T-helper 22 cell (primary cell): ENCODE measurements around the gene UBTF.

Source experiments
- DNase-seq: peaks from one replicate; pipeline ENCODE4 v3.0.0-alpha.2; 2020; ENCODE audit warnings: low read depth

UBTF gene

GRCh38 chr17:44197980-44198720, 21.3 kb downstream of the UBTF start:
- DNase-seq = no peak

GRCh38 chr17:44197107-44197506, 22.4 kb downstream of the UBTF start:
- no peak for DNase-seq

DNA sequence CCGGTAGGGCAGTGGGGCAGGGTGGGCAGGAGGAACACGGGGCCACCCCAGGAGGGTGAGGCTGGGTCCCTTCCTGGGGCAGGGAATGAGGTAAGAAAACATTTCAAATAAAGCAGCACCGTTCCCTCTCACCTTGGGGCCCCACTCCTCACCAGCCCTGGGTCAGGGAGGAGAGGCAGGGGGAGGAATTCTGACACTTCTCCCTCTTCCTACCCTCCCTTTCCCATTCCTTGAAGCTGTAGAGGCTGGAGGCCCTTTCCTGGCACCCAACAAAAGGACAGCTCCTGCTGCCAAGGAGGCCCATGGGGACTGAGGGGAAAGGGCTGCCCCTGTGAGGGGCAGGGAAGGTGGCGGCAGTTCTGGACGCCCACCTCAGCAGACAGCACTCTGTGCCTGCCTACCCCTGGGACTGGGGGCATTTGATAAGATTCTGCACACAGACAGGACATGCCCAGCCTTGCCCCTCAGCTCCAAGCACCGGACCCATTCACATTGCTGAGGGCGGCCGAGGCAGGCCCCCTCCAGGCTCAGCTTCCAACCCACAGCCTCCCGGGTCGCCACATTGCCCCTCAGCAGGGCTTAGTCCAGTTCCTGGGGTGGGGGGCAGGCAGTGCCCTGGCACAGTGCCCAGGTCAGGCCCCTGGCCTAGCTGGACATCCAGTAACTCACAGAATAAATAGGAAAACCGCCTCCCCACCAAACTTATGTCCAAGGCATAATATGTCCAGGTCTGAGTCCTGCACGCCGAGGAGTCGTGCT, 26.0 kb downstream of the UBTF start:
- no peak for DNase-seq

DNA sequence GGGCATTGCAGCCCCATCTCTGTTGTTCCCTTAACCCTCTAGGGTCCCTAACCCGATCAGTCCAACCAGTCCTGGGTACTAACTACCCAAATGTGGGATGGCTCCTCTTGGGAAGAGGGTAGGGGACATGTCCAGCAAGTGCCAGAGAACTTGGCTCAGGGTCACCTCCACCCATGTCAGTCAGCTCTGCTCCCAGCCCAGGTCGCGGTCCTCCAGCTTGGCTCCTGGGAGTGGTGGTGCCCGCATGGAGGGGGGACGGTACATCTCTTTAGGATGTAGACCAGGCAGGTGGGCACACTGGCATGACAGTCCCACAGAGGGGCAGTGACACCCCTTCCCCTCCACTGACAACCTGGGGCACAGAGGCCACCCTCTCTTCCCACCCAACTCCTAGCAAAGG, 26.7 kb downstream of the UBTF start:
- DNase-seq = no peak

DNA sequence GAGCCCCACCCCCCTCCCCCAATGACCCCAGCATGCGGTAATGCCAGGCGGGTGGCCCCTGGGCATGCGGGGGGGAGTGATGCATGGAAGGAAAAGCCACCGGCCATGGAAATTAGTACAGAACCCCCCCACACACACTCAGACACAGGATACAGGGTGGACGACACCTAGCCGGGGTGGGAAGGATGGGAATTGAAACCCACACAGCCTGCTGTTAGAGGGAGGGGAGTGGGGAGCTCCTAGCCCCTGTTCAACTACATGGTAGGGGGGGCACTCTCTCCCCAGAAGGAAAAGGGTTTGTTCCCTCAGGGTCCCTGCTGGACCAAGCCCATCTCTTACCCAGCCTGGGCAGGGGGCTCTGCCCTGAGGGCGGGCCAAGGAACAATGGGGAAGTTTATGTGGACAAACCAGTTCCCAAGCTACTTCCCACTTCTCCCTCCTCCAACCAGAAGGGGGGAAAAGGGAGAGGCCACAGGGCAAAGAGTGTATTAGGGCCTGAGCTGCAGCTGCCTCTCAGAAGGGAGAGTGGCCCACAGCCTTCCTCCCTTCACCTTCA, 27.5 kb downstream of the UBTF start:
- no peak for DNase-seq

DNA sequence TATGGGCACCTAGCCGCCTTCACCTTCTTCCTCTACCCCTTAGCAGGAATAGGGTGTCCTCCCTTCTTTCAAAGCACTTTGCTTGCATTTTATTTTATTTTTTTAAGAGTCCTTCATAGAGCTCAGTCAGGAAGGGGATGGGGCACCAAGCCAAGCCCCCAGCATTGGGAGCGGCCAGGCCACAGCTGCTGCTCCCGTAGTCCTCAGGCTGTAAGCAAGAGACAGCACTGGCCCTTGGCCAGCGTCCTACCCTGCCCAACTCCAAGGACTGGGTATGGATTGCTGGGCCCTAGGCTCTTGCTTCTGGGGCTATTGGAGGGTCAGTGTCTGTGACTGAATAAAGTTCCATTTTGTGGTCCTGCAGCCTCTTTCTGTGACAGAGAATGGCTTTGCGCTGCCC, 28.1 kb downstream of the UBTF start:
- no peak for DNase-seq

DNA sequence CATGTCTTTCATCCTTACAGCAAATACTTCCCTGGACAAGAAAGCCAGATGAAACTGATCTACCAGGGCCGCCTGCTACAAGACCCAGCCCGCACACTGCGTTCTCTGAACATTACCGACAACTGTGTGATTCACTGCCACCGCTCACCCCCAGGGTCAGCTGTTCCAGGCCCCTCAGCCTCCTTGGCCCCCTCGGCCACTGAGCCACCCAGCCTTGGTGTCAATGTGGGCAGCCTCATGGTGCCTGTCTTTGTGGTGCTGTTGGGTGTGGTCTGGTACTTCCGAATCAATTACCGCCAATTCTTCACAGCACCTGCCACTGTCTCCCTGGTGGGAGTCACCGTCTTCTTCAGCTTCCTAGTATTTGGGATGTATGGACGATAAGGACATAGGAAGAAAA, 29.0 kb downstream of the UBTF start:
- DNase-seq = no peak

GRCh38 chr17:44188576-44189403, 30.7 kb downstream of the UBTF start:
- no peak for DNase-seq

DNA sequence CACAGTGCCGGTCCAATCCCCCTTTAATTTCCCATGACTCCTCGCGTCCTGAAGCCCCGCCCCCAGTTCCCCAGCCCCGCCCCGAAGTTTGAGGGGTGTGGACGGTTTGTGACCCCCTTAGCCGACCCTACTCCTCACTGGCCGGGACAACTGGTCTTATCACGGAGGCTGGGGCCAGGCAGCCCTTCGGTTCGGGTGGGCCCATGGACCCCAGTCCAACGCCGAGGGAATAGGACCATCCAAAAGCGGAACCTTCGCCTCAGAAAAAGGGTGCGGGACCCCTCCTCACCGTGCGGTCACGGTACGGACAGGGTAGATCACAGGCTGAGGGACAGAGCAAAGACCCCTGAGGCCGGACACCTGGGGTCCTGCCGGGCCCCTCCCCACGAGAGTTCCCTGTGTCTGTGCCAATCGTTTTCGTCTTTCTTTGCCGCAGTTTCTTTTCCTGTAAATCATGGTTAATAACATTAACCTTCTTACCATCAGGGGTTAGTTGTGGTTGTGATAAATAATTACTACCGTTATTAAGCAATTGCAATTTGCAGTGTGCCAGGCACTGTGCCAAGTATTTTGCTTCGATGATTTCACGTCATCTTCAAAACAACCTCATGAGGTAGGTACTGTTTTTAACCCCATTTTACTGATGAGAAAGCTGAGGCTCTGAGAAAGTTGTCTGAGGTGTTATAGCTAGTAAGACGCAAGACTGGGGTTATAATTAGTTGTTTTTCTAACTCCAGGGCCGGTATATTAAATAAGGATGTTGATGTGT, 32.2 kb downstream of the UBTF start:
- peak; percentile 43 for DNase-seq

- DNase-seq = peak; percentile 99
These were observed 33.0 kb downstream of the UBTF start, which contains the start of gene TMUB2 for GRCh38 chr17:44186307-44187130. TMUB2 (plus strand) TSS chr17:44186972; CDS start chr17:44187709, 737 bp downstream.

DNA sequence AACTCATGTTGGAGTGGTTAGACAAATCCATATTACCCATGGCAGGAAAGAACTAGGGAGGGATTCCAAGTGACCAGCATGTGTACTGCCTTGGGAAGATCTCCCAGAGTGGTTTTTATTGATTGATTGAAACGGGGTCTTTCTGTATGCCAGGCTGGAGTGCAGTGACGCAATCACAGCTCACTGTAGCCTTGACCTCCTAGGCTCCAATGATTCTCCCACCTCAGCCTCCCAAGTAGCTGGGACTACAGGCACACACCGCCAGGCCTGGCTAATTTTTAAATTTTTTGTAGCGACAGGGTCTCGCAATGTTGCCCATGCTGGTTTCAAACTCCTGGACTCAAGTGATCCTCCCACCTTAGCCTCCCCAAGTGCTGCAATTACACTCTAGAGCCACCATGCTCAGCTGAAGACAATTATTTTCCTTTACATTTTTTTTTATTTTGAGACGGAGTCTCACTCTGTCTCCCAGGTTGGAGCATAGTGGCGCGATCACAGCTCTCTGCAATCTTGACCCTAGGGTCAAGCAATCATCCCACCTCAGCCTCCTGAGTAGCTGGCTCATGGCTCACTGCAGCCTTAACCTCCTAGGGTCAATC, 35.2 kb downstream of the UBTF start:
- DNase-seq = no peak

DNA sequence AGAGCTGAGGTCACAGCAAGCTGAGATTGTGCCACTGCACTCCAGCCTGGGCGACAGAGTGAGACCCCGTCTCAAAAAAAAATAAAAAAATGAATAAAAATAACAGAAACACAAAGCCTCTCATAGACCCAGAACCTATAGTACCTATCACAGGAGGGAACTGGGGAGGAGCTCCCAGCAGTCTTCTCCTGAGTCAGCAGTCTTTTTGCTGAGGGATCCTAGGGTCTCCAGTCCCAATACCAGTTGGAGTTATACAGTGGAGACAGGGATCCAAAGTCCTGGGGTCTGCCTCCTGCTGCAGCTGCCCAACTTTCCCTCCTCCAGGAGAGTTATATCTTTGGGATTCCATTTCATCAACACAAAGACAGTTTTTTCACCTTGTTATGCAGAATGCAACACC, 36.5 kb downstream of the UBTF start:
- DNase-seq = no peak

GRCh38 chr17:44178133-44178532, 41.3 kb downstream of the UBTF start:
- no peak for DNase-seq

GRCh38 chr17:44177640-44178039, 41.8 kb downstream of the UBTF start:
- DNase-seq = no peak

DNA sequence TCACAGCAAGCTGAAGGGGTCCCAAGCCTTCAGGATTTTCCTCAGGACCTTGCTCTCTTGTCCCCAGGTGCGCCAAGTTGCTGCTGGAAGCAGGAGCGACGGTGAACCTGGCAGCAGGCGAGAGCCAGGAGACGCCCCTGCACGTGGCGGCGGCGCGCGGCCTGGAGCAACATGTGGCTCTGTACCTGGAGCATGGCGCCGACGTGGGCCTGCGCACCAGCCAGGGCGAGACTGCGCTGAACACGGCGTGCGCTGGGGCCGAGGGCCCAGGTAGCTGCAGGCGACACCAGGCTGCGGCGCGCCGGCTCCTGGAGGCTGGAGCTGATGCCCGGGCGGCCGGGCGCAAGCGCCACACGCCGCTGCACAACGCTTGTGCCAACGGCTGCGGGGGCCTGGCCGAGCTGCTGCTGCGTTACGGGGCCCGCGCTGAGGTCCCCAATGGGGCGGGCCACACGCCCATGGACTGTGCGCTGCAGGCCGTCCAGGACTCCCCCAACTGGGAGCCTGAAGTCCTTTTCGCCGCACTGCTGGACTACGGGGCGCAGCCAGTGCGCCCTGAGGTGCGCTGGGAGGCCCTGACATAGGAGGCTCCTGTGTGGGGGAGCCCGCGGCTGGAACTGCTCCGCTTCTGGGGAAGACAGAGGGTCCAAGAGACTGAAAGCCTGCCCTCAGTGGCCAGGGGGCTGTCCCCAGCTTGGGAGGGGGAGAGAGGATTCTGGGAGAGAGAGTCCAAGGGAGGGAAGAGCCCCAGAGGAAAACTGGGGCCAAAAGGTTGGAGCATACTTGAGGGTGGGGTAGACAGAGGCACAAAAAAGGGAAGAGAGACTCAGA, 42.6 kb downstream of the UBTF start:
- DNase-seq = no peak

DNA sequence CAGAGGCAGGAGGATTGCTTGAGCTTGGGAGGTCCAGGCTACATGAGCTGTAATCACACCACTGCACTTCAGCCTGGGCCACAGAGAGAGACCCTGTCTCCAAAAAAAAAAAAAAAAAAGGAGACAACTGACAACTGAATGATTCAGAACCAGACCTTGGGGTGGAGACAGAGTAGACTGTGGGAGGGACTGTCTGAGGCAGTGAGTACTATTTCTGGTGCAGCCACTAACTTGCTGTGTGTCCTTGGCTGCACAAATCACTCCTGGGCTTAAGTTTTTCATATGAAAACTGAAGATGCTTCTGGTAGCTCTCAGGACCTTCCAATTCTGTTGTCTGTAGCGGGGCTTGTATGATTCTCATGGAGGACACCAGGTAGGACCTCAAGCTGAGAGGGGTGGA, 43.2 kb downstream of the UBTF start:
- no peak for DNase-seq

GRCh38 chr17:44174427-44174826, 45.0 kb downstream of the UBTF start:
- DNase-seq = no peak

GRCh38 chr17:44171931-44172455, 47.5 kb downstream of the UBTF start:
- no peak for DNase-seq
